GM19043 (cell line): ENCODE data around the gene MYLK.

ENCODE experiments used
- ATAC-seq: cut with Tn5 transposase; IDR thresholded peaks from one replicate; pipeline ENCODE4 v1.9.1; 2021; ENCODE audit warnings: low read depth; ENCODE audit not compliant: unreplicated experiment

Gene MYLK

GRCh38 chr3:123684636-123685035, 199.5 kb downstream of the MYLK start:
- ATAC-seq, result no peak

GRCh38 chr3:123684209-123684608, 199.9 kb downstream of the MYLK start:
- ATAC-seq, result no peak

GRCh38 chr3:123683505-123684154, 200.5 kb downstream of the MYLK start:
- no peak for ATAC-seq

DNA sequence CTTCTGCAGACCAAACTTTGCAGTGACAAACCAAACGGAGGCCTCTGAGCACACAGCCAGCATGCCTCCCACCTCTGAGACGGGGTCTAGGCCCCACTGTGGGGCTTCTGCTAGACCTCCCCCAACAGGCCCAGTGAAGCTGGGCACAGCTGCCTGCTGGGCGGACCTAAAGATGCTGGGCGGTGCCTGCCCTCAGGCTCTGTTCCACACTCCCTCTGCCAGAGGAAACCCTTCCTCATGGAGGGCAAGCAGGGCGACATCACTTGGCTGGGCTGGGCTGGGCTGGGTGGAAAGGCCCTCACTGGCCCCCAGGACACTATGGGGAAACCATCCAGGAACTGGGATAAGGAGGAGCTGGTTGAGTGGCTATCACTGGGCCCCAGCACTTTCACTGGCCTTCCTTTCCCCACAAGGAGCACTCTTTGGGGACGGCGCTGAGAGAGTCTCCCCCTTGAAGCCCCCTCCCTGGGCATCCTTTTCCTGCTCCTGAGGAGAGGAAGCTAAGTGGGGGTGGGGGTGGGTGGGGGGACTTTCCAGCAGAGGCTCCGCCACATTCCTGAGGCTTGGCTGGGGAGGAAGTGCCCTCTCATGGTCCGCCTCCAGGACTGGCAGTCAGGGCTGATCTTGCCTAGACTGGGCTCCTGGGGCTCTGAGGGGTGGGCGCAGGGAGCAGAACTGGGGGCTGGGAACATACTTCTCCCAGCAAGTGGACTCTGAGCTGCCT, 201.2 kb downstream of the MYLK start:
- ATAC-seq, result no peak

- ATAC-seq, result no peak
Measured at GRCh38 chr3:123682302-123682701, 201.8 kb downstream of the MYLK start.

- ATAC-seq, result no peak
Measured at GRCh38 chr3:123679712-123680386, 204.3 kb downstream of the MYLK start.

GRCh38 chr3:123678108-123678511, 206.0 kb downstream of the MYLK start:
- no peak for ATAC-seq

- ATAC-seq, result no peak
Measured at GRCh38 chr3:123672429-123673146, 211.5 kb downstream of the MYLK start.

DNA sequence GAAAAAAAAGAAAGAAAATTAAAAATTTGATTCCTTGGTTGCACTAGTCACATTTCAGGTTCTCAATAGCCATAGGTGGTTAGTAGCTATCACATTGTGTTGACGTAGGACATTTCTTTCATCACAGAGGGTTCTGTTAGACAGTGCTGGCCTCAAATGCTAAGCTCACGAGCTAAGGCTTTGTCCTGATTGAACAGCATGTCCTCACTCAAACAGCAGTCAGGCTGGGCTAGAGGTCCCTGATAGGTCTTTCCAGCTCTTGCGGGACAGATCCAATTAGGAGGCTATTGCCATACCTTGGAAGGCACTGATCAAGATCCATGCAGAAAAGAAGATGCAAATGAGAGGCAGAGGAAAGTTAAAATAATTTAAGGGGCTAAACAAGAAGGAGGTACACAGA, 213.4 kb downstream of the MYLK start:
- no peak for ATAC-seq

GRCh38 chr3:123668906-123669305, 215.2 kb downstream of the MYLK start:
- ATAC-seq, result no peak

DNA sequence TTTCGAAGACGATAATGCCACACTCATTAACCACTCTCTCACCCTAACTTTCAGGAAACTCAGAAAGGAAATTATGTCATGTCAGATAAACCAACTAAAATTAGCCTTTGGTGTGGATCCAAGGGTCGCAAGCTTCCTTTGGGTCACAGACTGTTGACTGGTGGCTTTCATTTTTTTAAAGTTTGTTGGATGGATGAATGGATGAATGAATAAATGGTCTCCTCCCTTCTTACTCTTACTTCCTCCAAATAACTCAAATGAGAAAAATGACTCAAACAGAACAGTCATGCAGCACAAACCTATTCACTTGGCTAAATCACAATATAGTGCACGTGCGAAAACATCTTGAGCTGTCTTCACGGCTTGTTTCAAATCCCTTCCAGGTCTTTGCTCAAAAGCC, 216.3 kb downstream of the MYLK start:
- no peak for ATAC-seq

DNA sequence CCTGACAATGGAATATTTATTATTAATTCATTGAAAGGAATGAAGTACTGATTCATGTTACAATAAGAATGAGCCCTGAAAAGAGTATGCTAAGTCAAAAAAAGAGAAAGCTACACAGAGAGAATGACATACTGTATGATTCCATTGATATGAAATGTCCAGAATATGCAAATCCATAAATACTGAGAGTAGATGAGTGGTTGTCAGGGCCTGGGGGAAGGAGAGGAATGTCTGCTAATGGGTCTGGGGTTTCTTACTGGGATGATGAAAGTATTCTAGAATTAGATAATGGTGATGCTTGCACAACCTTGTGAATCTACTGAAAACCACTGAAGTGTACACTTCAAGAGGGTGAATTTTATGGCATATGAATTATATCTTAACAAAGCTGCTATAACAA, 219.4 kb downstream of the MYLK start:
- no peak for ATAC-seq

GRCh38 chr3:123663977-123664376, 220.2 kb downstream of the MYLK start:
- no peak for ATAC-seq

DNA sequence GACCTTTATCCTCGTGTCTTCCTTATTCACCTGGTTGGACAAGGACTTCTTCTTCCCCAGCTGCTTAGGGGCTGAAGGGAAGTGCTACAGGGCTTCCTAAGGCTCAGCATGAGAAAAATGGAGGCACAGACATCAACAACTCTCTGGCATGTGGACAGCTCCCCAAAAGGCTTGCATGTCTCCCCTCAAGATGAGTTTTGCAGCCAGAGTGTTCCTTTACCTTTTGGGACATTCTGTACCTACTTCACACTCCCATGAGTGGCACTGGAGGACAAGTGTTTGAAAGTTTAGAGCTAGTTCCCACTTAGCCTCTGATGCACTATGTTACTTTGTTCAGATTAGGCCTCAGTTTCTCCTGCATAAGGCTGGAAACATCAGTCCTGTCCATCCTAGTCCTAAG, 222.2 kb downstream of the MYLK start:
- no peak for ATAC-seq

GRCh38 chr3:123660900-123661299, 223.2 kb downstream of the MYLK start:
- no peak for ATAC-seq

DNA sequence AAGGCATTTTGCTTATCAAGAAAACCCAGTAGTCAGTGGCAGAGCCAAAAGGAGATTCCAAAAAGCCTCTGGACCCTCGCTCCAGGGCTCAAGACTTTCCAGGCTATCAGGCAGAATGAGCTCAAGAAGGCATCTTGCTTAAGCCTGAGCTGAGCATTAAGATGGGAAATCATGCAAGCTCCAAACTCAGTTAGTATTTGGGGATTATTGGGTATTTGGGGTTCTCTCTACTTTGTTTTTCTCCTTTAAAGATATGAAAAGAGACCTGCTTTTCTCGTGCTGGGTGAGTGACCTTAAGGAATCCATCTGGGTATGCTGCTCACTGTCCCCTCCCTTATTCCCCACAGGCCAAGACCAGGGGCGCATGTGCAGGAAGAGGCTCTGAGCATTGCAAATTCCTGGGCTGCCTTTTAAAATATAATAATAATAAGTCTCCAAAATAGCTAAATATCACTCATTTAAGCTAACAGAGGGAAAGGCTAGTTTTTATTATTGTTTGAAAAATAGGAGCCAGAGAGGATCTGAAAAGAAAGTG, 223.9 kb downstream of the MYLK start:
- no peak for ATAC-seq

- no peak for ATAC-seq
Measured at GRCh38 chr3:123658852-123659206, 225.3 kb downstream of the MYLK start.

DNA sequence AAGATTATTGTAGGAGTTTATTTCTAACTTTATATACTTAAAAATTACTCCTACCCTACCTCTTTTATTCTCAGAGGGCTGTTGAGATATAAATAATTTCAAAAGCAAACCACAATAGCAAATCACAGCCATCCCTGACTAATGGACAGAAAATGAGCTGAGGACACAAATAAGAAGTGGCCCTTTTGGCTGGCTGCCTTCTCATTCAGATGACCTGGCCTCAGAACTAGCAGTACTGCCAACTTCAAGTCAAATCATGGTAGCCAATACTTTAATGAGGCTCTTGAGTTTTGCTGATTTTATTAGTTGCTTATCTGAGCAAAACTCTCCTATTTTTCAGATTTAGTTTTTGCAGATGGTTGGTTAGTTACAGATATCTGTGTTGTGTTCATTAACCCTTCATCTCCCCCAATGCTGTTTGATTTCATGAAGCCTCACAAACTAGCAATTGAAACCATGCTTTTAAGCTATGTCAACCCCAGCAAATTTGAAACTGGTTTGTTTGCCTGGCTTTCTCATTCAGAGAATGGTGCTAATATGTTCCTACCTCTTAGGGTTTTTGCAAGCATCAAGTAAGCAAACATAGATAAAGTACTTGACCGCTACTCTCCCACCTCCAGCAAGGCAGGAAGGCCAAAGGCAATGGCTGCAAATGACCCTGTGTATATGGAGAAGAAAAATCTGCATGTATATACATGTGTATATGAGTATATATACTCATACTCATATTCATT, 225.8 kb downstream of the MYLK start:
- no peak for ATAC-seq

DNA sequence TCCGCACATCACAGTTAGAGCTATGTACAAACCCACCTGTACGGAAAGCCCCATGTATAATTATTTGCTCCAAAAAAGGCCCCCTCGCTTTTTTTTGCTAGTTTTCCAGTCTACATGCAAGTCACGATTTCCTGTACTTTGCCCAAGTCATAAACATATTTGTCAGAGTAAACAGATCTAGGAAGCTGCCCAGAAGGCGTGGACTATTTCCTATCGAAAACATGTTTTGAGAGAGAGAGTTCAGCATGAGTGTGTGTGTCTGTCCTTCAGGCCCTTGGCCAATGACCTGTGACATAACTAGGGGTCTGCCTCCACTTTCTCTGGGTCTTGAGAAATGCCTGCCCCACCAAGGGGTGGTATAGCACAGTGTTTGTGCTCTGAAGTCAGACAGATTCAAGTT, 226.6 kb downstream of the MYLK start:
- no peak for ATAC-seq

- ATAC-seq, result no peak
Measured at GRCh38 chr3:123657111-123657510, 227.0 kb downstream of the MYLK start.
